Measurements from ENCODE around the gene CDH19.

DNA sequence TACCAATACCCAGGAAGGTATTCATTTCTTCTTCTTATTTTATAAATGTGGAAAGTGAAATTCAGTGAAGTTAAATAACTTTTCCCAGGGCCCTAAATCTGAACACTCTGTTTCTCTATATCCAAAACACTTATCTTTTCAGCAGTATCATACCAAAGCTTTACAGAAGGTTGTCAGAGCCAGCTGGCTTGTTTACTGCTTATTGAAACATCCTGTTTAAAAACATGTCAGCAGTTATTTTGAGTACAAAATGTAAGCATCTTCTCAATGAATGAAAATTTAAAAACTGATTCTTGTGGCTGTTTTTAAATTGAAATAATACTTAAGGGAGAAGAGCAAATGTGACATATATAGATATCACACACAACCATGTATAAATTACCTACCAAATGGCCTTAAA, 11.3 kb upstream of the CDH19 start:
- TF ChIP-seq, protein P1, sequence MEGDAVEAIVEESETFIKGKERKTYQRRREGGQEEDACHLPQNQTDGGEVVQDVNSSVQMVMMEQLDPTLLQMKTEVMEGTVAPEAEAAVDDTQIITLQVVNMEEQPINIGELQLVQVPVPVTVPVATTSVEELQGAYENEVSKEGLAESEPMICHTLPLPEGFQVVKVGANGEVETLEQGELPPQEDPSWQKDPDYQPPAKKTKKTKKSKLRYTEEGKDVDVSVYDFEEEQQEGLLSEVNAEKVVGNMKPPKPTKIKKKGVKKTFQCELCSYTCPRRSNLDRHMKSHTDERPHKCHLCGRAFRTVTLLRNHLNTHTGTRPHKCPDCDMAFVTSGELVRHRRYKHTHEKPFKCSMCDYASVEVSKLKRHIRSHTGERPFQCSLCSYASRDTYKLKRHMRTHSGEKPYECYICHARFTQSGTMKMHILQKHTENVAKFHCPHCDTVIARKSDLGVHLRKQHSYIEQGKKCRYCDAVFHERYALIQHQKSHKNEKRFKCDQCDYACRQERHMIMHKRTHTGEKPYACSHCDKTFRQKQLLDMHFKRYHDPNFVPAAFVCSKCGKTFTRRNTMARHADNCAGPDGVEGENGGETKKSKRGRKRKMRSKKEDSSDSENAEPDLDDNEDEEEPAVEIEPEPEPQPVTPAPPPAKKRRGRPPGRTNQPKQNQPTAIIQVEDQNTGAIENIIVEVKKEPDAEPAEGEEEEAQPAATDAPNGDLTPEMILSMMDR (IDR thresholded peaks at IDR 0.05; ENCODE audit: low read depth, low read length) = no peak
- TF ChIP-seq EZH2phosphoT487 (IDR thresholded peaks at IDR 0.05; ENCODE audit: low read depth) = no peak
